NB4 (cell line): ENCODE results near the gene SKIC2.
"Not testable (repeated sequence)": the region's sequence is repeated elsewhere in the genome, so short reads cannot be mapped to it uniquely, and the experiment has no call there.

Source experiments
- CTCF ChIP-seq: IDR thresholded peaks from one replicate; pipeline ENCODE4 v1.5.1; 2012; ENCODE audit warnings: low read depth, low read length
- POLR2A ChIP-seq: IDR thresholded peaks from 2 replicates; pipeline ENCODE4 v1.6.1; 2011; ENCODE audit warnings: mild to moderate bottlenecking; ENCODE audit not compliant: insufficient read length; ENCODE audit errors: extremely low read depth

GRCh38 chr6:32004864-32005537, 46.0 kb downstream of the SKIC2 start:
- TF ChIP-seq CTCF, POLR2A: not testable (repeated sequence)
